Esophagus muscularis mucosa (tissue), 4 donors: Measurements from ENCODE around the gene MYZAP.

Experiments used
- CTCF ChIP-seq, 3 experiments: fragments of 200-600 bp in 2 of 3; fragments of 450-650 bp in 1 of 3; sonication (generic) in 2 of 3; IDR thresholded peaks; one replicate each; pipeline ENCODE4 v1.5.1; 2017 to 2019; ENCODE audit warnings: antibody characterized with exemption in 3 of 3, mild to moderate bottlenecking in 2 of 3, moderate library complexity in 1 of 3
- EP300 ChIP-seq: sonication (generic); formaldehyde crosslinking; IDR thresholded peaks from one replicate; pipeline ENCODE4 v1.6.1; 2017; ENCODE audit warnings: antibody characterized with exemption
- POLR2A ChIP-seq: fragments of 450-650 bp; IDR thresholded peaks from one replicate; pipeline ENCODE4 v1.6.1; 2017; ENCODE audit warnings: antibody characterized with exemption, moderate library complexity, mild to moderate bottlenecking, low read depth

GRCh38 chr15:57675481-57676181, 83.9 kb downstream of the MYZAP start:
- TF ChIP-seq CTCF (IDR thresholded peaks at IDR 0.05) = no peak
- no peak for TF ChIP-seq EP300
- no peak for TF ChIP-seq POLR2A
